Breast epithelium (tissue), 3 donors: Measurements from ENCODE around the gene NCOA1.

Experiments used
- CTCF ChIP-seq, 3 donors: fragments of 450-650 bp; IDR thresholded peaks; one replicate each; pipeline ENCODE4 v1.5.1; 2016 to 2017; ENCODE audit warnings: antibody characterized with exemption in 3 of 3, mild to moderate bottlenecking in 3 of 3, moderate library complexity in 3 of 3
- POLR2AphosphoS5 ChIP-seq, 3 donors: sonication (generic); formaldehyde crosslinking; IDR thresholded peaks; one replicate each; pipeline ENCODE4 v1.6.1; 2017; ENCODE audit warnings: antibody characterized with exemption in 3 of 3

GRCh38 chr2:24676493-24676892 lies 185.4 kb downstream of the NCOA1 start:
- no peak for TF ChIP-seq CTCF (IDR thresholded peaks at IDR 0.05)
- TF ChIP-seq POLR2AphosphoS5 (IDR thresholded peaks at IDR 0.05): no peak
